Stimulated activated naive CD8-positive, alpha-beta T cell treated with anti-CD3 and anti-CD28 coated beads, Interleukin-15, Interleukin-2, amounts not matched to agents 100 ng/mL and 50 ng/mL, for 24 hours (primary cell): ENCODE results near the gene IFITM2.
"Not testable (repeated sequence)": the region's sequence is repeated elsewhere in the genome, so short reads cannot be mapped to it uniquely, and the experiment has no call there.

Experiments
- H3K27ac Mint-ChIP-seq: one replicate; pipeline ENCODE4 v1.8.0; 2021; ENCODE audit warnings: mild to moderate bottlenecking, mixed read lengths
- H3K27me3 Mint-ChIP-seq: one replicate; pipeline ENCODE4 v1.8.0; 2021; ENCODE audit warnings: mixed read lengths
- H3K36me3 Mint-ChIP-seq: one replicate; pipeline ENCODE4 v1.8.0; 2021; ENCODE audit warnings: low read depth, mixed read lengths
- H3K4me1 Mint-ChIP-seq: one replicate; pipeline ENCODE4 v1.8.0; 2021; ENCODE audit warnings: low read depth, mixed read lengths
- H3K4me3 Mint-ChIP-seq: one replicate; pipeline ENCODE4 v1.8.0; 2021; ENCODE audit warnings: mild to moderate bottlenecking, mixed read lengths
- H3K9me3 Mint-ChIP-seq: one replicate; pipeline ENCODE4 v1.8.0; 2021; ENCODE audit warnings: mixed read lengths

IFITM2 gene

GRCh38 chr11:344836-345578, 37.4 kb downstream of the IFITM2 start:
- peaks cover 26% of the 10 kb centered on the region for H3K4me1 Mint-ChIP-seq
- H3K9me3 Mint-ChIP-seq: no peaks in the 10 kb centered on the region
- H3K4me3 Mint-ChIP-seq: no peak overlapping the region
- no peaks in the 10 kb centered on the region for H3K36me3 Mint-ChIP-seq
- H3K27ac Mint-ChIP-seq: peak overlapping the region; percentile 36
- H3K27me3 Mint-ChIP-seq: no peaks in the 10 kb centered on the region

GRCh38 chr11:346529-346928, 38.9 kb downstream of the IFITM2 start:
- Mint-ChIP-seq H3K4me1 (peaks cover 28% of the 10 kb centered on the region), H3K36me3 (no peaks in the 10 kb centered on the region), H3K27me3 (no peaks in the 10 kb centered on the region), H3K4me3 (no peak overlapping the region), H3K9me3 (no peaks in the 10 kb centered on the region), H3K27ac (no peak overlapping the region)

- not testable (repeated sequence) for H3K4me3 Mint-ChIP-seq, H3K27me3 Mint-ChIP-seq, H3K27ac Mint-ChIP-seq, H3K36me3 Mint-ChIP-seq, H3K9me3 Mint-ChIP-seq
- H3K4me1 Mint-ChIP-seq: peaks cover 41% of the 10 kb centered on the region
Measured at GRCh38 chr11:349270-349954, 41.8 kb downstream of the IFITM2 start.

GRCh38 chr11:350033-350722, 42.6 kb downstream of the IFITM2 start:
- H3K27me3 Mint-ChIP-seq, H3K4me3 Mint-ChIP-seq, H3K27ac Mint-ChIP-seq, H3K36me3 Mint-ChIP-seq, H3K9me3 Mint-ChIP-seq: not testable (repeated sequence)
- H3K4me1 Mint-ChIP-seq: peaks cover 49% of the 10 kb centered on the region

GRCh38 chr11:350723-351255, 43.2 kb downstream of the IFITM2 start:
- H3K4me1 Mint-ChIP-seq: peaks cover 52% of the 10 kb centered on the region
- H3K27me3 Mint-ChIP-seq: no peaks in the 10 kb centered on the region
- peak overlapping the region; percentile 53 for H3K27ac Mint-ChIP-seq
- no peaks in the 10 kb centered on the region for H3K36me3 Mint-ChIP-seq
- H3K4me3 Mint-ChIP-seq: peak overlapping the region; percentile 0
- no peaks in the 10 kb centered on the region for H3K9me3 Mint-ChIP-seq

GRCh38 chr11:351411-351810, 43.8 kb downstream of the IFITM2 start:
- H3K27ac Mint-ChIP-seq: no peak overlapping the region
- H3K9me3 Mint-ChIP-seq: no peaks in the 10 kb centered on the region
- no peak overlapping the region for H3K4me3 Mint-ChIP-seq
- peaks cover 52% of the 10 kb centered on the region for H3K4me1 Mint-ChIP-seq
- H3K36me3 Mint-ChIP-seq: no peaks in the 10 kb centered on the region
- H3K27me3 Mint-ChIP-seq: no peaks in the 10 kb centered on the region

GRCh38 chr11:352456-353031, 44.9 kb downstream of the IFITM2 start:
- Mint-ChIP-seq H3K36me3 (no peaks in the 10 kb centered on the region), H3K27me3 (no peaks in the 10 kb centered on the region), H3K4me3 (no peak overlapping the region), H3K27ac (peak overlapping the region; percentile 1), H3K4me1 (peaks cover 52% of the 10 kb centered on the region), H3K9me3 (no peaks in the 10 kb centered on the region)

GRCh38 chr11:353179-353873, 45.7 kb downstream of the IFITM2 start:
- no peaks in the 10 kb centered on the region for H3K9me3 Mint-ChIP-seq
- H3K27me3 Mint-ChIP-seq: no peaks in the 10 kb centered on the region
- no peak overlapping the region for H3K4me3 Mint-ChIP-seq
- H3K4me1 Mint-ChIP-seq: peaks cover 53% of the 10 kb centered on the region
- H3K36me3 Mint-ChIP-seq: no peaks in the 10 kb centered on the region
- peak overlapping the region; percentile 49 for H3K27ac Mint-ChIP-seq

GRCh38 chr11:355581-356458, 48.2 kb downstream of the IFITM2 start:
- Mint-ChIP-seq H3K4me3 (peak overlapping the region; percentile 87), H3K9me3 (no peaks in the 10 kb centered on the region), H3K27me3 (no peaks in the 10 kb centered on the region), H3K4me1 (peaks cover 53% of the 10 kb centered on the region), H3K27ac (peak overlapping the region; percentile 96), H3K36me3 (no peaks in the 10 kb centered on the region)

GRCh38 chr11:356610-357009, 49.0 kb downstream of the IFITM2 start:
- Mint-ChIP-seq H3K36me3 (no peaks in the 10 kb centered on the region), H3K27ac (no peak overlapping the region), H3K27me3 (no peaks in the 10 kb centered on the region), H3K9me3 (peaks cover 4% of the 10 kb centered on the region), H3K4me3 (no peak overlapping the region), H3K4me1 (peaks cover 45% of the 10 kb centered on the region)

- Mint-ChIP-seq H3K4me1 (peaks cover 40% of the 10 kb centered on the region), H3K9me3 (peaks cover 4% of the 10 kb centered on the region), H3K27ac (no peak overlapping the region), H3K36me3 (no peaks in the 10 kb centered on the region), H3K4me3 (no peak overlapping the region), H3K27me3 (no peaks in the 10 kb centered on the region)
Measured at GRCh38 chr11:357582-357981, 50.0 kb downstream of the IFITM2 start.

GRCh38 chr11:358129-358800, 50.6 kb downstream of the IFITM2 start:
- Mint-ChIP-seq H3K27ac (no peak overlapping the region), H3K36me3 (no peaks in the 10 kb centered on the region), H3K4me3 (no peak overlapping the region), H3K27me3 (no peaks in the 10 kb centered on the region), H3K9me3 (peaks cover 4% of the 10 kb centered on the region), H3K4me1 (peaks cover 33% of the 10 kb centered on the region)
